Hepatocyte (in vitro differentiated cells): ENCODE results near the gene DNM2. TPM values are rescaled to one million over a fixed set of nuclear protein-coding genes. Genes with fewer than 3 reads are reported as not detected.

Experiments used
- DNase-seq: peaks from one replicate; pipeline ENCODE4 v3.0.0-alpha.2; 2016; ENCODE audit warnings: low spot score
- H2AFZ ChIP-seq: fragments of 200-600 bp; sonication (generic); 2 replicates; pipeline ENCODE4 v1.6.0; 2016; ENCODE audit warnings: antibody characterized with exemption, mild to moderate bottlenecking
- H3K27ac ChIP-seq: fragments of 200-600 bp; sonication (generic); 2 replicates; pipeline ENCODE4 v1.5.1; 2016; ENCODE audit warnings: mild to moderate bottlenecking
- H3K27me3 ChIP-seq: fragments of 200-600 bp; sonication (generic); 2 replicates; pipeline ENCODE4 v1.6.1; 2016
- H3K36me3 ChIP-seq: fragments of 200-600 bp; sonication (generic); replicated peaks from 2 replicates; pipeline ENCODE4 v1.5.1; 2016; ENCODE audit warnings: low read depth; ENCODE audit not compliant: insufficient read depth
- H3K4me1 ChIP-seq: fragments of 200-600 bp; sonication (generic); 2 replicates; pipeline ENCODE4 v1.5.1; 2016; ENCODE audit warnings: mild to moderate bottlenecking, moderate library complexity; ENCODE audit not compliant: insufficient read depth
- H3K4me2 ChIP-seq: fragments of 200-600 bp; sonication (generic); 2 replicates; pipeline ENCODE4 v1.6.0; 2016
- H3K4me3 ChIP-seq: fragments of 200-600 bp; sonication (generic); 2 replicates; pipeline ENCODE4 v1.5.1; 2016; ENCODE audit warnings: mild to moderate bottlenecking
- H3K79me2 ChIP-seq: fragments of 200-600 bp; sonication (generic); 2 replicates; pipeline ENCODE4 v1.6.0; 2017; ENCODE audit warnings: mild to moderate bottlenecking
- H3K9me2 ChIP-seq: fragments of 200-600 bp; sonication (generic); replicated peaks from 2 replicates; pipeline ENCODE4 v1.6.0; 2017; ENCODE audit warnings: mild to moderate bottlenecking; ENCODE audit not compliant: insufficient read depth
- H3K9me3 ChIP-seq: fragments of 200-600 bp; sonication (generic); 2 replicates; pipeline ENCODE4 v1.5.1; 2016; ENCODE audit warnings: low read depth, mild to moderate bottlenecking
- H4K20me1 ChIP-seq: fragments of 200-600 bp; sonication (generic); 2 replicates; pipeline ENCODE4 v1.6.0; 2016; ENCODE audit warnings: mild to moderate bottlenecking; ENCODE audit not compliant: insufficient read depth, poor library complexity, severe bottlenecking
- CTCF ChIP-seq: fragments of 200-600 bp; sonication (generic); IDR thresholded peaks from 2 replicates; pipeline ENCODE4 v1.5.1; 2016; ENCODE audit warnings: antibody characterized with exemption, mild to moderate bottlenecking; ENCODE audit not compliant: poor library complexity
- EZH2 ChIP-seq: fragments of 200-600 bp; sonication (generic); IDR thresholded peaks from 2 replicates; pipeline ENCODE4 v1.6.1; 2016; ENCODE audit warnings: antibody characterized with exemption, mild to moderate bottlenecking, borderline replicate concordance
- EZH2phosphoT487 ChIP-seq: fragments of 200-600 bp; sonication (generic); IDR thresholded peaks from one replicate; pipeline ENCODE4 v1.6.1; 2018; ENCODE audit warnings: antibody characterized with exemption, mild to moderate bottlenecking, low read depth, moderate library complexity; ENCODE audit not compliant: unreplicated experiment, severe bottlenecking
- WGBS: methylation state at CpG from one replicate; pipeline ENCODE4 v1.1.6; 2016; ENCODE audit warnings: low lambda C conversion rate; ENCODE audit errors: missing lambda C conversion rate; 5-methylcytosine and 5-hydroxymethylcytosine counted together
- polyA plus RNA-seq: library from polyadenylated mRNA; unstranded; fragments of >200 nt; fragmentation: Nextera tagmentation; extraction: Ambion mirVana; gene quantifications from 2 replicates; pipeline ENCODE4 v1.2.1, GENCODE V29; 2016
- total RNA-seq: library from RNA; depleted of rRNA; stranded (reverse); fragments of >200 nt; gene quantifications from 2 replicates; pipeline ENCODE4 v1.2.3, GENCODE V29; 2014

DNM2 gene
- total and polyA plus RNA-seq, 2 experiments from 2014 or later = 93.9 to 130 TPM

GRCh38 chr19:10803252-10803651, 85.4 kb downstream of the DNM2 start:
- Histone ChIP-seq H3K9me3 (no peaks in the 10 kb centered on the region), H2AFZ (no peak overlapping the region), H3K9me2 (no peaks in the 10 kb centered on the region), H3K4me2 (no peak overlapping the region), H3K27ac (no peak overlapping the region), H3K4me3 (no peak overlapping the region), H3K4me1 (no peaks in the 10 kb centered on the region), H3K36me3 (no peaks in the 10 kb centered on the region), H3K27me3 (no peaks in the 10 kb centered on the region), H4K20me1 (no peaks in the 10 kb centered on the region), H3K79me2 (no peaks in the 10 kb centered on the region)
- no peak for TF ChIP-seq CTCF
- TF ChIP-seq EZH2 = no peak
- no peak for TF ChIP-seq EZH2phosphoT487
- DNase-seq = no peak
- WGBS = 99% methylated on average over 9 of the region's 9 CpGs

DNA sequence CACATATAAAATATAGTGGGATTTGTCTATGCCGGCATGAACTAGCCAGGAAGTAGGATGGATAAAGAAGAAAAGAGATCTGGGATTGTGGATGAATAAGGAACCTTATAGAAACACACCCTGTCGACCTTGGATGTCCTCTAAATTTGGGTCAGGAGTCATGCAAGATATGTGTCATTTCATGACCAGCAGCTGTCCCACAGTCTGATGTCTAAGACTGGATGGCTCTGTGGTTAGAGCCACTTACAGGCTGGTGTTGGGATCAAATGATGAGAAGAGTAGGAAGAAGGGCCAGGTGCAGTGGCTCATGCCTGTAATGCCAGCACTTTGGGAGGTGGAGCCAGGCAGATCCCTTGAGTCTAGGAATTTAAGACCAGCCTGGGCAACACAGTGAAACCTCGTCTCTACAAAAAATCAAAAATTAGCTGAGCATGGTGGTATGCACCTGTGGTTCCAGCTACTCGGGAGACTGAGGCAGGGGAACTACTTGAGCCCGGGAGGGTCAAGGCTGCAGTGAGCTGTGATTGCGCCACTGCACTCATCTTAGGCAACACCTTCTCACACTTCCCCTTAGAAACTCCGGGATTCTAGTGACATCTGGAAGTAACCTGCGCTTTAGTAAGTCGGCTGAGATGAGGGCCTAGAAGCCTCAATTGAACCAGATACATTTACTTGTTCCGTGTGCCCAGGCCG, 87.3 kb downstream of the DNM2 start:
- Histone ChIP-seq H3K9me2 (no peaks in the 10 kb centered on the region), H3K27ac (no peak overlapping the region), H3K36me3 (no peaks in the 10 kb centered on the region), H4K20me1 (no peaks in the 10 kb centered on the region), H3K79me2 (no peaks in the 10 kb centered on the region), H2AFZ (no peak overlapping the region), H3K27me3 (no peaks in the 10 kb centered on the region), H3K4me2 (no peak overlapping the region), H3K4me1 (no peaks in the 10 kb centered on the region), H3K9me3 (no peaks in the 10 kb centered on the region), H3K4me3 (no peak overlapping the region)
- WGBS = 95% methylated on average over 11 of the region's 11 CpGs
- no peak for DNase-seq
- TF ChIP-seq EZH2 (no peak), EZH2phosphoT487 (no peak), CTCF (no peak)

GRCh38 chr19:10805758-10806247, 87.9 kb downstream of the DNM2 start:
- H3K9me3 ChIP-seq = no peaks in the 10 kb centered on the region
- no peak for TF ChIP-seq EZH2
- TF ChIP-seq EZH2phosphoT487 = no peak
- no peak for TF ChIP-seq CTCF
- H3K27me3 ChIP-seq = no peaks in the 10 kb centered on the region
- H3K79me2 ChIP-seq = no peaks in the 10 kb centered on the region
- H2AFZ ChIP-seq = no peak overlapping the region
- H3K9me2 ChIP-seq = no peaks in the 10 kb centered on the region
- H3K4me3 ChIP-seq = no peak overlapping the region
- WGBS = 92% methylated on average over 11 of the region's 11 CpGs
- no peaks in the 10 kb centered on the region for H3K4me1 ChIP-seq
- H3K4me2 ChIP-seq = no peak overlapping the region
- no peak overlapping the region for H3K27ac ChIP-seq
- H3K36me3 ChIP-seq = no peaks in the 10 kb centered on the region
- no peak for DNase-seq
- H4K20me1 ChIP-seq = no peaks in the 10 kb centered on the region
